Panc1 (cell line): ENCODE data around the gene KCNQ1.

Experiments used
- CTCF ChIP-seq: fragments of 450-650 bp; IDR thresholded peaks from 2 replicates; pipeline ENCODE4 v1.5.1; 2017; ENCODE audit warnings: mild to moderate bottlenecking
- SIN3A ChIP-seq: IDR thresholded peaks from 2 replicates; pipeline ENCODE4 v1.6.1; 2012; ENCODE audit warnings: low read depth, mild to moderate bottlenecking, low read length, moderate library complexity, borderline replicate concordance; ENCODE audit not compliant: insufficient read depth

DNA sequence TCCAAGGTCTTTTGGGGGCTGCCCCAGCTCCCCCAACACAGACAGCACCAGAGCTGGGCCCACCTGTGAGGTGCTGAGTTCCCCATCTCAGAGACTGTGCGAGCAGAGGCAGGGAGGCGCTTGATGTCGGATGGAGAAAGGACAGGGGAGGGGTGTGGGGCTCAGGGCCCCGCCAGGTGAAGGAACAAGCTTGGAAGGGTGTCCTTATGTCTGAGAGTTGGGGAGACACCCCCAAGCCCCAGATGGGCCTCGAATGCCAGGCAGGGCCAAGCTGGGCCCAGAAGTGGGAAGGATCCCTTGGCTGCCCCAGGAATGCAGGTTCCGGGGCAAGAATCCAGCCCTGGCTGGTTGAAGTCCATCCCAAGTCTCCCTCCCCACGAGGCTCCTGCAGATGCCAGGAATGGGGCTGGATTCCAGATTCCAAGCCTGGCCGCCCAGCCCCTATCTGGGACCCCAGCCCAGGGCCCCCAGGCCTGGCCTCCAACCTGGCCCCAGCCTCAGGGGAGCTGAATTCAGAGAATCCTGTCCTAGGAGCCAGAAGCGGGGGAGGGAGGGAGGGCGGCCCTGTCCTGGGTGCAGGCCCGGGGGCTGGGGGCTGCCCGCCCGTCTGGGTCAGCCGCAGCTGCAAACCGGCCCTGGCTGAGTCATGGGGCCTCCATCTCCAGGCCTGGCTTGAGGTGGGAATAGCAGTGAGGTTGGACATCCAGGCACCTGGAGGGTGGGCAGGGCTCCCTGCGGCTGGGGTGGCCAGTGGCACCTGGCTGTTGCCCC lies 389.9 kb downstream of the KCNQ1 start:
- TF ChIP-seq CTCF, result no peak
- no peak for TF ChIP-seq SIN3A
